Left lung (tissue), 10 donors: Measurements from ENCODE around the gene PLXNB2. TPM values are rescaled to one million over a fixed set of nuclear protein-coding genes. Genes with fewer than 3 reads are reported as not detected.
A peak's percentile ranks its signal among the peaks of the same experiment; 100 is the strongest.
"Not testable (repeated sequence)": the region's sequence is repeated elsewhere in the genome, so short reads cannot be mapped to it uniquely, and the experiment has no call there.

ENCODE experiments used
- ATAC-seq: fragments of 200-7000 bp; cut with Tn5 transposase; one replicate; pipeline ENCODE4 v1.9.1; 2020; ENCODE audit warnings: moderate library complexity
- DNase-seq, 4 donors: peaks; one replicate each; pipeline ENCODE4 v3.0.0-alpha.2; 2013 to 2020
- H3K27ac ChIP-seq, 2 donors: fragments of 200-600 bp; sonication (generic) in 1 of 2; one replicate each; pipeline versions ENCODE4 v1.5.0 to v1.8.0; 2020 to 2021
- H3K27me3 ChIP-seq, 2 donors: fragments of 200-600 bp; sonication (generic) in 1 of 2; one replicate each; pipeline versions ENCODE4 v1.5.0 to v1.8.0; 2020 to 2021
- H3K36me3 ChIP-seq, 2 donors: fragments of 200-600 bp; sonication (generic) in 1 of 2; one replicate each; pipeline versions ENCODE4 v1.5.0 to v1.8.0; 2020 to 2021
- H3K4me1 ChIP-seq, 2 donors: fragments of 200-600 bp; one replicate each; pipeline ENCODE4 v1.8.0; 2021
- H3K4me3 ChIP-seq, 2 donors: fragments of 200-600 bp; sonication (generic) in 1 of 2; one replicate each; pipeline versions ENCODE4 v1.5.0 to v1.8.0; 2020 to 2021; ENCODE audit warnings: mild to moderate bottlenecking in 1 of 2
- H3K9me3 ChIP-seq, 2 donors: fragments of 200-600 bp; sonication (generic) in 1 of 2; one replicate each; pipeline versions ENCODE4 v1.5.0 to v1.8.0; 2020 to 2021
- CTCF ChIP-seq, 2 donors: fragments of 200-600 bp; sonication (generic) in 1 of 2; IDR thresholded peaks; one replicate each; pipeline versions ENCODE4 v1.5.0 to v1.8.0; 2021; ENCODE audit warnings: antibody characterized with exemption in 2 of 2
- intact Hi-C, 2 donors: fragments of 100-400 bp; cut with DNase I; formaldehyde crosslinking; loops; one replicate each; pipeline versions ENCODE4 v1.11.2 to v1.14.2; 2022
- polyA plus RNA-seq, 6 donors: library from polyadenylated mRNA; unstranded; fragments of 120-200 nt; gene quantifications; one replicate each; pipeline ENCODE4 v1.2.1, GENCODE V29; 2013; ENCODE audit not compliant: insufficient read length in 6 of 6
- total RNA-seq, 2 donors: library from RNA; stranded (reverse); fragmentation: NEBNext Ultra II Directional; extraction: Animal tissue kit (Norgen Biotek cat#: 25700); gene quantifications; one replicate each; pipeline ENCODE4 v1.2.1, GENCODE V29; 2021
- donor health status: DM: no; HTN: yes; CAD: no.
- donor health status: DM: no; HTN: no; CAD: no.

The PLXNB2 gene
- total and polyA plus RNA-seq, 8 donors, result 116 to 391 (median 145) TPM

GRCh38 chr22:50326225-50326955 is 18.9 kb upstream of the PLXNB2 start:
- ATAC-seq, result peak; percentile 7
- TF ChIP-seq CTCF (IDR thresholded peaks at IDR 0.05), result no peak

GRCh38 chr22:50325444-50326224 is 18.2 kb upstream of the PLXNB2 start:
- intact Hi-C loops, result loop anchor here (10.0 kb wide), 1 partner anchor 51 kb away; the partner anchor contains the start of gene MAPK11 (in 2 of the 2)
- no peaks in the 10 kb centered on the region for H3K36me3 ChIP-seq
- no peak for TF ChIP-seq CTCF (IDR thresholded peaks at IDR 0.05)
- peaks cover 5 to 21% of the 10 kb centered on the region in 2 donors for H3K4me1 ChIP-seq
- DNase-seq (no peak), ATAC-seq (no peak)
- H3K27ac ChIP-seq, result no peak overlapping the region
- H3K9me3 ChIP-seq, result no peaks in the 10 kb centered on the region
- no peaks in the 10 kb centered on the region for H3K27me3 ChIP-seq
- H3K4me3 ChIP-seq, result peak overlapping the region in 1 of 2 donors; percentile 79

More at GRCh38 chr22:50326225-50326955, 18.9 kb upstream of the PLXNB2 start:
- Histone ChIP-seq H3K27ac (peak overlapping the region in 1 of 2 donors; percentile 95), H3K4me1 (peaks cover 5 to 27% of the 10 kb centered on the region in 2 donors), H3K27me3 (no peaks in the 10 kb centered on the region), H3K9me3 (no peaks in the 10 kb centered on the region), H3K36me3 (no peaks in the 10 kb centered on the region), H3K4me3 (peak overlapping the region; percentile 60 to 79)
- intact Hi-C loops, result loop anchor here (10.0 kb wide), 1 partner anchor 52 kb away; the partner anchor contains the start of gene MAPK11 (in 2 of the 2)
- DNase-seq, result no peak

- Histone ChIP-seq H3K27ac (no peak overlapping the region), H3K9me3 (no peaks in the 10 kb centered on the region), H3K4me3 (no peak overlapping the region), H3K4me1 (peaks cover 5 to 21% of the 10 kb centered on the region in 2 donors), H3K27me3 (no peaks in the 10 kb centered on the region), H3K36me3 (no peaks in the 10 kb centered on the region)
- intact Hi-C loops, result loop anchor here (10.0 kb wide), 1 partner anchor 49 kb away; the partner anchor contains the start of gene MAPK11 (in 2 of the 2)
- DNase-seq (peak in 1 of 4 donors; percentile 37), ATAC-seq (no peak)
- no peak for TF ChIP-seq CTCF (IDR thresholded peaks at IDR 0.05)
Measured at GRCh38 chr22:50323900-50324299, 16.5 kb upstream of the PLXNB2 start.

GRCh38 chr22:50322382-50323104 is 15.1 kb upstream of the PLXNB2 start:
- DNase-seq, result peak in 2 of 4 donors; percentile 33 to 63
- H3K27ac ChIP-seq, H3K27me3 ChIP-seq, ATAC-seq, H3K36me3 ChIP-seq, H3K4me3 ChIP-seq, H3K9me3 ChIP-seq: not testable (repeated sequence)
- H3K4me1 ChIP-seq, result peaks cover 1 to 15% of the 10 kb centered on the region in 2 donors
- intact Hi-C loops, result loop anchor here (10.0 kb wide), 1 partner anchor 48 kb away; the partner anchor contains the start of gene MAPK11 (in 2 of the 2)

- Histone ChIP-seq H3K27ac (no peak overlapping the region), H3K4me1 (peaks cover 0 to 4% of the 10 kb centered on the region in 2 donors), H3K4me3 (no peak overlapping the region), H3K27me3 (no peaks in the 10 kb centered on the region), H3K36me3 (no peaks in the 10 kb centered on the region), H3K9me3 (no peaks in the 10 kb centered on the region)
- intact Hi-C loops, result loop anchor here (10.0 kb wide), 1 partner anchor 46 kb away; the partner anchor contains the start of gene MAPK11 (in 2 of the 2)
- DNase-seq, result peak in 1 of 4 donors; percentile 53
- no peak for TF ChIP-seq CTCF (IDR thresholded peaks at IDR 0.05)
- no peak for ATAC-seq
Measured at GRCh38 chr22:50320671-50321325, 13.4 kb upstream of the PLXNB2 start.
